CD4-positive, alpha-beta T cell treated with Interleukin-12 subunit alpha and Interleukin-12 subunit beta, for 1 hour (primary cell): Measurements from ENCODE around the gene EPM2AIP1.
"Not testable (repeated sequence)": the region's sequence is repeated elsewhere in the genome, so short reads cannot be mapped to it uniquely, and the experiment has no call there.

Experiments used
- DNase-seq: peaks from one replicate; pipeline ENCODE4 v3.0.0-alpha.2; 2020

The EPM2AIP1 gene

DNA sequence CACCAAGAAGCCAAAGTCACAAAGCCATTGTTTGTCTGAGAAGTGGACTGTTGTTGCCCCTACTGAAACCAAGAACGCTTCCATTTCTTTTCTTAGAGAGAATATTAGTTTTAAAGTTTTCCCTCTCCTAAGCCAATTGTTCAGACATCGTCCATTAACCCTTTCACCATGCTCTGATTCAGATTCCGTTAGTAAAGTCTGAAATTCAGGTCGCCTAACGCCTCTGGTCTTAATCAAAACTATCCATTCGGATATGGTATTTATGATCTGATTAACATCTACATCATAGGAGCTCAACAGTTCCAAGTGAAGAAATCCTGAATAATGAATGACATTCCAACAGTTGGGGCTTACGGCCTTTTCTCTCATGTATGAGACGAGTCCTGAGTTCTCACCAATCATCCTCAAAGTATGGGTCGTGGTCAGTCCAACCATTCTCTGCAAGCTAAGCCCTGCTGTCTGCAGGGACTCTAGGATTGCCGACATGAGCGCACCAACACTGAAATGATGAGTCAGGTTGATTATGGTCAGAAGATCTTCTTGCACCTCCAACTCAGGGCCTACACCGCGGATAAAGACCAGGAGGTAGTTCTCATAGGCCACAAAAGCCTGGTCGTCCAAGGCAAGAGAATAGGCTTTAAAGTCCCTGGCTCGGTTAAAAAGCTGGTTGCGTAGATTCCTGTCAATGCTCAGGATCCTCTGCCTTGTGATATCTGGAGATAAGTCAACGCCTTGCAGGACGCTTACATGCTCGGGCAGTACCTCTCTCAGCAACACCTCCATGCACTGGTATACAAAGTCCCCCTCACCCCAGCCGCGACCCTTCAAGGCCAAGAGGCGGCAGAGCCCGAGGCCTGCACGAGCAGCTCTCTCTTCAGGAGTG is 767 bp downstream of the EPM2AIP1 start:
- DNase-seq: no peak

DNA sequence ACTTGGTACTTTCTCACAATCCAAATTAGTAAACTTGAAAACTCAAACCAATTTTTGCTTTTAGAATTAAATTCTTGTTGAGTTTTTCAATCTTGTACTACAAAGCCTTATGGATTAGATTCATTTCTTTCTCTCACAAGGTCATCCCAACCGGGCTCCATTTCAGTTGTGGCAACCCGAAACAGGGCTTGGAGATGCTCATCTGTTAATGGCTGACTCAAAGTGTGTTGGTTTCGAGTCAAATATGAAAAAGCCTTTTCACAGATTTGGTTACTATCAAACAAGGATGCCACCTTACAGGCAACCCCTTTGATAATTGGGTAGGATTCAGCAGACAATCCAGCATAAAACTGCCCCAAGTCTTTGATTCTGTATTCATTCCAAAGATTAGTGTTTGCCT is 1.8 kb downstream of the EPM2AIP1 start:
- no peak for DNase-seq

DNA sequence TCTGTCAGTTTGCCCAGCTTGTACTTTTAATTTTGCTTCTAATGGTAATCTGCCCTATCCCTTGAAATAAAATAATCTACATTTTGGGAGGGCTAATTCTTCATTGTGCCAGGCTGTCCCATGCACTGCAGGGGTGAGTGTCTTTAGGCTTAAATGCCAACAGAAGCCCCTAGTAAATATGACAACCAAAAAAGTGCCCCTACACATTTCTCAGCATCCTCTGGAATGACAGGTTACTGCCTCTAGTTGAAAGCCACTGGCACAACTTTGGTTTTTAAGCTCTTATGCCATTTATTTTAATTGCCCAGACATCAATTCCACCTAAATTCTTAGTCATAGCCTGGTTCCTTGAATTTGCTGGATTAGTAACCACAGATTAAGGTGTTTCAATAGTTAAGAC is 3.4 kb downstream of the EPM2AIP1 start:
- no peak for DNase-seq

GRCh38 chr3:36989005-36989404 is 3.9 kb downstream of the EPM2AIP1 start:
- no peak for DNase-seq

- DNase-seq: peak; percentile 47
These were observed 4.6 kb downstream of the EPM2AIP1 start for GRCh38 chr3:36988356-36988755.

DNA sequence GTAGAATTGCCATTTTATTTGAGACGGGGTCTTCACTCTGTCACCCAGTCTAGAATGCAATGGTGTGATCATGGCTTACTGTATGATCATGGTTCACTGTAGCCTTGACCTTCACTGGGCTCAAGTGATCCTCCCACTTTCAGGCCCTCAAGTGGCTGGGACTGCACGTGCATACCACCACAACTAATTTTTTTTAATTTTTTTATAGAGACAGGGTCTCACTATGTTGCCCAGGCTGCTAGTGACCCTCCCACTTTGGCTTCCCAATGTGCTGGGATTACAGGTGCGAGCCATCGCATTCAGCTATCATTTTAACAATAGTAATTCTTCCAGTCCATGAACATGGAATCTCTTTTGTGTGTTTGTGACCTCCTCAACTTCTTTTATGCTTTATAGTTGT is 11.9 kb downstream of the EPM2AIP1 start:
- no peak for DNase-seq

GRCh38 chr3:36973139-36973538 is 19.8 kb downstream of the EPM2AIP1 start:
- no peak for DNase-seq

DNA sequence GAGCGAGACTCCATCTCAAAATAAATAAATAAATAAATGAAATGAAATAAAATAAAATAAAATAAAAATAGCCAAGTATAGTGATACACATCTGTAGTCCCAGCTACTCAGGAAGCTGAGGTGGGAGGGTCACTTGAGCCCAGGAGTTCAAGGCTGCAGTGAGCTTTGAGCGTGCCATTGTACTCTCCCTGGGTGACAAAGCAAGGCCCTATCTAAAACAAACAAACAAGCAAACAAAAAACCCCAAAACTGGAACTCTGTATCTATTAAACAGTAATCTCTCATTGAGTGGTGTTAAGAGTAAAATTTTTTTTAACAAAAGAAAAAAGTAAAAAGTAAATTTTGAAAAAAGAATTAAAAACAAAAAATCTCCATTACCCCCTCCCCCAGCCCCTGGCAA is 20.8 kb downstream of the EPM2AIP1 start:
- no peak for DNase-seq

- DNase-seq: peak; percentile 69
These were observed 23.1 kb downstream of the EPM2AIP1 start for GRCh38 chr3:36969540-36970432.

- no peak for DNase-seq
These were observed 23.8 kb downstream of the EPM2AIP1 start for GRCh38 chr3:36969085-36969484.

- no peak for DNase-seq
These were observed 27.5 kb downstream of the EPM2AIP1 start for GRCh38 chr3:36965440-36965839.

DNA sequence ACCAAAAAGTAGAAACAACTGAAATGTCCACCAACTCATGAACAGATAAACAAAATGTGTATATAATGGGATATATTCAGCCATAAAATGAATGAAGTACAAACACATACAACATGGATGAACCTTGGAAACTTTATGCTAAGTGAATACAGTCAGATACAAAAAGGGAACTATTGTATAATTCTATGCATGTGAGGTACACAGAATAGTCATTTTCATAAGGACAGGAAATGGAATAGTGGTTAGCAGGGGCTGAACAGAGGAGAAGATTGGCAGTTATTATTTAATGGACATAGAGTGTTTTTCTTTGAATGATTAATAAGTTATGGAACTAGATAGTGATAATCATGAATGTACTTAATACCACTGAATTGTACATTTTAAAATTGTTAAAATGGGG is 28.1 kb downstream of the EPM2AIP1 start:
- no peak for DNase-seq

- DNase-seq: no peak
These were observed 28.6 kb downstream of the EPM2AIP1 start for GRCh38 chr3:36964331-36964730.

- not testable (repeated sequence) for DNase-seq
These were observed 29.9 kb downstream of the EPM2AIP1 start for GRCh38 chr3:36963008-36963407.

DNA sequence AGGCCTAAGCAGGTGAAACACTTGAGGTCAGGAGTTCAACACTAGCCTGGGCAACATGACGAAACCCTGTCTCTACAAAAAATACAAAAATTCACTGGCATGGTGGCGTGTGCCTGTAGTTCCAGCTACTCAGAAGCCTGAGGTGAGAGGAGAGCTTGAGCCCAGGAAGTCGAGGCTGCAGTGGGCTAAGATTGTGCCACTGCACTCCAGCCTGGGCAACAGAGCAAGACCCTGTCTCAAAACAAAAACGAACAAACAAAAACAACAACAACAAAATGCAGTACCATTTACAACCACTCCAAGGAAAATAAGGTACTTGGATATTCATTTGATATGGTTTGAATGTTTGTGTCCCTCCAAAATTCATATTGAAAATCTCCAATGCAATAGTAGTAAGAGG is 32.4 kb downstream of the EPM2AIP1 start:
- DNase-seq: no peak

DNA sequence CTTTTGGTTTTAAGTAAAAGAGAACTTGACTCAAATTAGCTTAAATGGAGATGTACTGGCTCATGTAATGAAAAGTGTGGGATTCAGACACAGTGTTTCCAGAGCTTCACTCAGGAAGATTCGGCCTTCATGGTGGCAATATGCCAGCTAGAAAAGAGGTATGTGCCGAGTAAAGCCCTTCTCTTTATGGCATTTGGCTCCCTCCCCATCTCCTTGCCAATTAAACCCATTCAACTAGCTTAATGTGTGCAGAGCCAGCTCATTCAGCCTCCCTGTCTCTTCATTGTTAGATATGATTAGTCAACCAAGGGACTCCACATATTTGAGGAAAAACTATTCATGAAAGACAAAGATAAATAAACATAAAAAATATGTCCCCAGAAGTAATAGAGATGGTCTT is 33.1 kb downstream of the EPM2AIP1 start:
- no peak for DNase-seq

DNA sequence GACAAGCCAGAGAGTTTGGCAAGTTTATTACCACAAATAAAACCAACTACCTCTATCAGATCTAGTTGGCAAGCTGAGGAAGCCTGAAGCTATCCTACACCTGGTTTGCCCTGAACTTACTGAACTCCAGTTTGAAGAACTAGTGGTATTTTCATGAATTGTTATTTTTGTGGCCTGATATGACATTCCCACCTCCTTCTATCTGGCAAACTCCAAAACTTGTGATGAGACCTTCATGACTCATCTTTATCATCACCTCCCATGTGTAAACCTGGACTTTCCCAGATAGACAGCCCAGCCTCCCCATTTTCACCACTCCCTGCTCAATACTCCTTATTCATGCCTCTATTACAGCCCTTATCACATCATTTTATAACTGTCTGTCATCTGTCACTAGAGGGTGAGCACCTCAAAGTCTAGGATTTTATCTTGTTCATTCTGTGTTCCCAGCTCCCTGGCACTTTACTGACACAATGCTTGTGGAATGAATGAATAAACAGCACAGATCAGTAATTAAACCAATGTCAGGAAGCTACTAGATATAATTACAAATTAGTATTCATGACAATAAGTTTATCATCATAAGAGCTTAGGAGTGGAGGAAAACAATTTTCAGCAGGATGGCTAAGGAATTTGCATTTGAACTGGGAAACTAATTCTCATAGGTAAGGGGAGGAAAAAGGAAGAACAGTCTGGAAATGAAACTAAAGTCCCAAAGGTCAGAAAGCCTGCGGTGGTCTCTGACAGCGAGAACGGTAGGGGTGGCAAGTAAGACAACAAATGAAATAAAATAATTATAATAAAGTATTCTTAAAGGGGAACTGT is 34.9 kb downstream of the EPM2AIP1 start:
- no peak for DNase-seq

- DNase-seq: no peak
These were observed 35.9 kb downstream of the EPM2AIP1 start for GRCh38 chr3:36957063-36957462.

- DNase-seq: no peak
These were observed 36.8 kb downstream of the EPM2AIP1 start for GRCh38 chr3:36956155-36956554.

DNA sequence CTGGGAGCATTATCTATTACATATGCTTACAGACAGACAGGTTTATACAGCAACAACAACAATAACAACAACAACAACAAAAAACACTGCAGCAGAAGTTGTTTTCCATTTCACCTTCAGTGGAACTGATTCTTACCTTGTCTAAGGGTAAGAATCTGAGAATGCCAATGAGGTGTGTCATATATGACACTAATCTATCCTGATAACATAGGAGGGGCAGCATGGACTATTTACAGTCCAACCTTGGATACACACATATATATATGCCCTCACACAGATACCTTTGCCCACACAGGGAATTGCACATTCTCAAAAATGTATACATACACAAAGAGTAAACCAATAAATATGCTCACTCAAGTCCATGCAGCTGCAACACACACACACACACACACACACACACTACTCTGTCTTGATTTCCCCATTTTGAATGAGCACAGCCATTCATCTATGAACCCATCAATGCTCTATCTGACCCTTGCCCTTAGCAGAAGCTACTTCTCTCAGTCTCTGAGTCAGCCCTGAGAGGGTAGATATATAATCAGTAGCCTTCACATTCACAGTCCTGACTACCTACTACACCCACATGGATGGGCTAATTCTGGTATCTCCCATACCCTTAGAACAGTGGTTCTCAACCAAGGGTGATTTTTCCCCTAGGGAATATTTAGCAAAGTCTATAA is 38.3 kb downstream of the EPM2AIP1 start:
- no peak for DNase-seq

- not testable (repeated sequence) for DNase-seq
These were observed 45.1 kb downstream of the EPM2AIP1 start for GRCh38 chr3:36947814-36948213.

DNA sequence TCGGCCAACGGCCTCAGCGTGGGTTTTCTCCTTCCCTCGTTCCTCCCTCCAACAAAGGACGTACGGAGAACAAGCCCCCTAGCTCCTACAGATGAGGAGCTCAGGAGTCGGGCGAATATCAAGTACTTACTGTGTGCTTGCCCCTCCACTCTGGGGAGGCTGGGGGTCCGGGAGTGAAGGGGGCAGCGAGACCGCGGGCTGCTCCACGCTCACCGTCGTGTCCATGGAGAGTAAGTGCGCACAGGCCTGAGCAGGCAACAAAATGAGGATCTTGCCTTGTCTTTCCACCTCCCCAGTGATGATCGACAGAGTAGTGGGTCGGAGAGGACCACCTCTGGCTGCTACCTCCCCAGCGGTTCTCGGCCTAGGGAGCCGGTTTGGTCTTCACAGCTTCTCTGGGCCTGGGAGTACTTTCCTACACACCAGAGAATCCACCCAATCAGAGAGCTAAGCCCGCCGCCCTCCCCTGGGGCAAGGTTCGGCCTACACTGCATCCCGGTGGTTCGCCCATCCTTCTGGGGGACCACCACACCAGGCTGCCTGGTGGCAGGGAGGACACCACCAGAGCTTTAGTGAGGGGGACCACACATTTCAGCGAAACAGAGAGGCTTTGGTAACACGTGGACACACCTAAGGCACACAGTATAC is 47.5 kb downstream of the EPM2AIP1 start:
- no peak for DNase-seq
